Nephron (organoid): Measurements from ENCODE around the gene RAMP3.

Source experiments
- H3K27ac Mint-ChIP-seq, 3 experiments: 2 replicates each; pipeline ENCODE4 v1.8.0; 2020; ENCODE audit warnings: mixed read lengths in 3 of 3, mild to moderate bottlenecking in 2 of 3, moderate library complexity in 1 of 3
- H3K27me3 Mint-ChIP-seq: 2 replicates; pipeline ENCODE4 v1.8.0; 2021; ENCODE audit warnings: low read depth, mild to moderate bottlenecking, moderate library complexity, mixed read lengths
- H3K36me3 Mint-ChIP-seq: 2 replicates; pipeline ENCODE4 v1.8.0; 2020; ENCODE audit warnings: low read depth, mixed read lengths
- H3K4me1 Mint-ChIP-seq: 2 replicates; pipeline ENCODE4 v1.8.0; 2020; ENCODE audit warnings: mixed read lengths
- H3K4me3 Mint-ChIP-seq, 3 experiments: 2 replicates each; pipeline ENCODE4 v1.8.0; 2020; ENCODE audit warnings: mild to moderate bottlenecking in 3 of 3, mixed read lengths in 3 of 3, moderate library complexity in 2 of 3
- H3K9me3 Mint-ChIP-seq: 2 replicates; pipeline ENCODE4 v1.8.0; 2020; ENCODE audit warnings: mixed read lengths
- CTCF ChIP-seq, 3 experiments: fragments of 200-600 bp; sonication (generic); IDR thresholded peaks; one replicate each; pipeline ENCODE4 v1.5.0; 2021; ENCODE audit warnings: antibody characterized with exemption in 3 of 3; ENCODE audit not compliant: unreplicated experiment in 3 of 3

RAMP3 gene

GRCh38 chr7:45212606-45213005 lies 55.0 kb downstream of the RAMP3 start:
- H3K9me3 Mint-ChIP-seq, result peaks cover 3% of the 10 kb centered on the region
- peaks cover 47% of the 10 kb centered on the region for H3K27me3 Mint-ChIP-seq
- H3K27ac Mint-ChIP-seq, result no peak overlapping the region
- no peaks in the 10 kb centered on the region for H3K4me1 Mint-ChIP-seq
- no peaks in the 10 kb centered on the region for H3K36me3 Mint-ChIP-seq
- no peak overlapping the region for H3K4me3 Mint-ChIP-seq
- TF ChIP-seq CTCF (IDR thresholded peaks at IDR 0.05; ENCODE audit: unreplicated experiment in 3 of 3), result no peak

- TF ChIP-seq CTCF (IDR thresholded peaks at IDR 0.05; ENCODE audit: unreplicated experiment in 3 of 3), result no peak
- Mint-ChIP-seq H3K4me3 (no peak overlapping the region), H3K36me3 (no peaks in the 10 kb centered on the region), H3K27ac (no peak overlapping the region), H3K27me3 (peaks cover 38% of the 10 kb centered on the region), H3K4me1 (peaks cover 4% of the 10 kb centered on the region), H3K9me3 (peaks cover 3% of the 10 kb centered on the region)
Observed at GRCh38 chr7:45215601-45216062, 58.0 kb downstream of the RAMP3 start.

GRCh38 chr7:45216181-45216580 lies 58.6 kb downstream of the RAMP3 start:
- H3K27me3 Mint-ChIP-seq, result peaks cover 38% of the 10 kb centered on the region
- no peak for TF ChIP-seq CTCF (IDR thresholded peaks at IDR 0.05; ENCODE audit: unreplicated experiment in 3 of 3)
- H3K36me3 Mint-ChIP-seq, result no peaks in the 10 kb centered on the region
- peaks cover 3% of the 10 kb centered on the region for H3K9me3 Mint-ChIP-seq
- H3K4me3 Mint-ChIP-seq, result no peak overlapping the region
- H3K27ac Mint-ChIP-seq, result no peak overlapping the region
- peaks cover 4% of the 10 kb centered on the region for H3K4me1 Mint-ChIP-seq

GRCh38 chr7:45216622-45217165 lies 59.1 kb downstream of the RAMP3 start:
- Mint-ChIP-seq H3K9me3 (peaks cover 3% of the 10 kb centered on the region), H3K36me3 (no peaks in the 10 kb centered on the region), H3K27me3 (peaks cover 37% of the 10 kb centered on the region), H3K4me3 (no peak overlapping the region), H3K27ac (no peak overlapping the region), H3K4me1 (peaks cover 4% of the 10 kb centered on the region)
- no peak for TF ChIP-seq CTCF (IDR thresholded peaks at IDR 0.05; ENCODE audit: unreplicated experiment in 3 of 3)

GRCh38 chr7:45217358-45217757 lies 59.8 kb downstream of the RAMP3 start:
- Mint-ChIP-seq H3K4me3 (no peak overlapping the region), H3K27me3 (peaks cover 31% of the 10 kb centered on the region), H3K36me3 (no peaks in the 10 kb centered on the region), H3K27ac (no peak overlapping the region), H3K9me3 (no peaks in the 10 kb centered on the region), H3K4me1 (peaks cover 4% of the 10 kb centered on the region)
- TF ChIP-seq CTCF (IDR thresholded peaks at IDR 0.05; ENCODE audit: unreplicated experiment in 3 of 3), result peak in 2 of 3 experiments; percentile 25 to 49

GRCh38 chr7:45219130-45219529 lies 61.5 kb downstream of the RAMP3 start:
- no peaks in the 10 kb centered on the region for H3K9me3 Mint-ChIP-seq
- no peak for TF ChIP-seq CTCF (IDR thresholded peaks at IDR 0.05; ENCODE audit: unreplicated experiment in 3 of 3)
- H3K36me3 Mint-ChIP-seq, result no peaks in the 10 kb centered on the region
- H3K4me1 Mint-ChIP-seq, result peaks cover 4% of the 10 kb centered on the region
- H3K27me3 Mint-ChIP-seq, result peaks cover 26% of the 10 kb centered on the region
- H3K27ac Mint-ChIP-seq, result no peak overlapping the region
- H3K4me3 Mint-ChIP-seq, result no peak overlapping the region
